ENCODE data around the gene UVRAG. TPM values are rescaled to one million over a fixed set of nuclear protein-coding genes. Genes with fewer than 3 reads are reported as not detected.

UVRAG gene
- total RNA-seq, 1 donor from 2014 or later: 20.7 TPM

GRCh38 chr11:76189682-76190081, 374.7 kb downstream of the UVRAG start:
- no peak for DNase-seq (ENCODE audit: extremely low spot score, unreplicated experiment)
- Mint-ChIP-seq H3K9me3 (no peaks in the 10 kb centered on the region), H3K4me1 (ENCODE audit: unreplicated experiment) (peaks cover 20% of the 10 kb centered on the region), H3K27ac (no peak overlapping the region), H3K27me3 (peaks cover 3% of the 10 kb centered on the region), H3K36me3 (peaks cover 10% of the 10 kb centered on the region), H3K4me3 (no peak overlapping the region)
- TF ChIP-seq CTCF (conservative IDR thresholded peaks at IDR 0.05): no peak

GRCh38 chr11:76190376-76190775, 375.4 kb downstream of the UVRAG start:
- no peak for DNase-seq (ENCODE audit: extremely low spot score, unreplicated experiment)
- Mint-ChIP-seq H3K36me3 (peaks cover 9% of the 10 kb centered on the region), H3K9me3 (no peaks in the 10 kb centered on the region), H3K27me3 (peaks cover 3% of the 10 kb centered on the region), H3K27ac (no peak overlapping the region), H3K4me3 (no peak overlapping the region), H3K4me1 (ENCODE audit: unreplicated experiment) (peaks cover 18% of the 10 kb centered on the region)
- TF ChIP-seq CTCF (conservative IDR thresholded peaks at IDR 0.05): no peak

Other genes starting within 250 kb of the UVRAG start
- gene MAP6, start 146.2 kb upstream of the UVRAG start, total RNA-seq (ENCODE audit: low replicate concordance): 4.3 and 30.5 TPM in 2 replicates
- 1.2 and 2.2 TPM in 2 replicates for gene MOGAT2, start 97.4 kb upstream of the UVRAG start, total RNA-seq (ENCODE audit: low replicate concordance)
- gene DGAT2, start 46.4 kb upstream of the UVRAG start, total RNA-seq (ENCODE audit: low replicate concordance): 5.9 and 11.2 TPM in 2 replicates